GM20000 (cell line): ENCODE data around the gene UCMA.
"Not testable (repeated sequence)": the region's sequence is repeated elsewhere in the genome, so short reads cannot be mapped to it uniquely, and the experiment has no call there.

Source experiments
- DNase-seq: peaks from one replicate; pipeline ENCODE4 v3.0.0; 2012; ENCODE audit warnings: low spot score
- CTCF ChIP-seq: IDR thresholded peaks from 2 replicates; pipeline ENCODE4 v1.5.1; 2012; ENCODE audit warnings: mild to moderate bottlenecking, control low read depth; ENCODE audit errors: extremely low read depth, missing control alignments

The UCMA gene

GRCh38 chr10:13241613-13242012, 7.4 kb upstream of the UCMA start:
- no peak for DNase-seq
- no peak for TF ChIP-seq CTCF

- TF ChIP-seq CTCF, result no peak
- no peak for DNase-seq
These were observed 5.7 kb upstream of the UCMA start for GRCh38 chr10:13239923-13240322.

GRCh38 chr10:13238271-13239077, 4.3 kb upstream of the UCMA start:
- no peak for TF ChIP-seq CTCF
- DNase-seq, result no peak

- no peak for DNase-seq
- no peak for TF ChIP-seq CTCF
These were observed 2.5 kb upstream of the UCMA start for GRCh38 chr10:13236638-13237037.

GRCh38 chr10:13234736-13235135, 562 bp upstream of the UCMA start:
- not testable (repeated sequence) for DNase-seq

GRCh38 chr10:13233358-13233757, 816 bp downstream of the UCMA start:
- no peak for DNase-seq
- TF ChIP-seq CTCF, result no peak

GRCh38 chr10:13231808-13232207, 2.4 kb downstream of the UCMA start:
- no peak for DNase-seq
- TF ChIP-seq CTCF, result no peak

- no peak for TF ChIP-seq CTCF
- no peak for DNase-seq
These were observed 3.0 kb downstream of the UCMA start for GRCh38 chr10:13231190-13231589.
